HG03196 (cell line): ENCODE measurements around the gene NEU4.

Experiments used
- ATAC-seq: cut with Tn5 transposase; IDR thresholded peaks from one replicate; pipeline ENCODE4 v1.9.1; 2021; ENCODE audit not compliant: unreplicated experiment

NEU4 gene

GRCh38 chr2:241850544-241851324, 41.7 kb downstream of the NEU4 start:
- no peak for ATAC-seq

- no peak for ATAC-seq
Observed at GRCh38 chr2:241851325-241852115, 42.5 kb downstream of the NEU4 start.

GRCh38 chr2:241852116-241852980, 43.4 kb downstream of the NEU4 start:
- no peak for ATAC-seq

GRCh38 chr2:241852981-241853631, 44.1 kb downstream of the NEU4 start:
- ATAC-seq: no peak

- no peak for ATAC-seq
Observed at GRCh38 chr2:241853651-241854341, 44.8 kb downstream of the NEU4 start.

- no peak for ATAC-seq
Observed at GRCh38 chr2:241854342-241855244, 45.6 kb downstream of the NEU4 start.

GRCh38 chr2:241855245-241855887, 46.4 kb downstream of the NEU4 start:
- ATAC-seq: no peak

- no peak for ATAC-seq
Observed at GRCh38 chr2:241855888-241856422, 47.0 kb downstream of the NEU4 start.

GRCh38 chr2:241857041-241857541, 48.1 kb downstream of the NEU4 start:
- no peak for ATAC-seq

- ATAC-seq: no peak
Observed at GRCh38 chr2:241857572-241858121, 48.7 kb downstream of the NEU4 start.

GRCh38 chr2:241858206-241859016, 49.4 kb downstream of the NEU4 start, which contains the start of gene PDCD1:
Gene PDCD1, minus strand, starts transcription at chr2:241858894. Its CDS starts 56 bp downstream, at chr2:241858838.
- peak; percentile 34 for ATAC-seq

- ATAC-seq: no peak
Observed at GRCh38 chr2:241859017-241859435, 50.0 kb downstream of the NEU4 start.

GRCh38 chr2:241859436-241860183, 50.6 kb downstream of the NEU4 start:
- ATAC-seq: peak; percentile 38

GRCh38 chr2:241860184-241861078, 51.4 kb downstream of the NEU4 start:
- ATAC-seq: no peak

GRCh38 chr2:241861264-241861663, 52.3 kb downstream of the NEU4 start:
- no peak for ATAC-seq
